Heart left ventricle (tissue), 16 donors: ENCODE measurements around the gene UBE2D1. TPM values are rescaled to one million over a fixed set of nuclear protein-coding genes. Genes with fewer than 3 reads are reported as not detected.
A peak's percentile ranks its signal among the peaks of the same experiment; 100 is the strongest.

Experiments
- ATAC-seq, 4 donors: fragments of 200-7000 bp; cut with Tn5 transposase; one replicate each; pipeline ENCODE4 v1.9.1; 2020 to 2022; ENCODE audit warnings: moderate library complexity in 4 of 4, mild to moderate bottlenecking in 3 of 4, moderate number of reproducible peaks in 1 of 4
- DNase-seq, 5 donors: peaks; one replicate each; pipeline ENCODE4 v3.0.0-alpha.2; 2020
- H3K27ac ChIP-seq, 12 donors: fragments of 200-600 bp; sonication (generic) in 4 of 12; one replicate each; pipeline versions ENCODE4 v1.5.0 to v1.8.0; 2016 to 2022; ENCODE audit warnings: mild to moderate bottlenecking in 2 of 12
- H3K27me3 ChIP-seq, 9 donors: fragments of 200-600 bp; sonication (generic) in 2 of 9; one replicate each; pipeline versions ENCODE4 v1.5.1 to v1.8.0; 2016 to 2022; ENCODE audit warnings: mild to moderate bottlenecking in 3 of 9
- H3K36me3 ChIP-seq, 9 donors: fragments of 200-600 bp; sonication (generic) in 2 of 9; one replicate each; pipeline versions ENCODE4 v1.5.0 to v1.8.0; 2018 to 2022; ENCODE audit warnings: mild to moderate bottlenecking in 2 of 9
- H3K4me1 ChIP-seq, 12 donors: fragments of 200-600 bp; sonication (generic) in 4 of 12; one replicate each; pipeline versions ENCODE4 v1.5.0 to v1.8.0; 2016 to 2022; ENCODE audit warnings: mild to moderate bottlenecking in 3 of 12
- H3K4me3 ChIP-seq, 12 donors: fragments of 200-600 bp; sonication (generic) in 4 of 12; one replicate each; pipeline versions ENCODE4 v1.5.0 to v1.8.0; 2017 to 2022; ENCODE audit warnings: mild to moderate bottlenecking in 9 of 12, moderate library complexity in 4 of 12
- H3K9me3 ChIP-seq, 12 donors: fragments of 200-600 bp; sonication (generic) in 4 of 12; one replicate each; pipeline versions ENCODE4 v1.5.0 to v1.8.0; 2016 to 2022; ENCODE audit warnings: mild to moderate bottlenecking in 1 of 12
- CTCF ChIP-seq, 12 donors: fragments of 200-600 bp; sonication (generic) in 4 of 12; IDR thresholded peaks; one replicate each; pipeline versions ENCODE4 v1.5.0 to v1.8.0; 2018 to 2022; ENCODE audit warnings: antibody characterized with exemption in 12 of 12, mild to moderate bottlenecking in 5 of 12
- POLR2A ChIP-seq, 2 donors: fragments of 450-650 bp; IDR thresholded peaks; one replicate each; pipeline ENCODE4 v1.6.1; 2017; ENCODE audit warnings: antibody characterized with exemption in 2 of 2, mild to moderate bottlenecking in 2 of 2, moderate library complexity in 2 of 2
- WGBS, 4 donors: extraction: QIAGEN DNeasy Blood & Tissue Kit in 2 of 4; methylation state at CpG; one replicate each; pipeline versions ENCODE4 v1.1.5 to v1.1.7; 2013 to 2018; 5-methylcytosine and 5-hydroxymethylcytosine counted together
- intact Hi-C, 10 donors: fragments of 100-400 bp; cut with DNase I; formaldehyde crosslinking; loops; one replicate each; pipeline versions ENCODE4 v1.11.1 to v1.14.2; 2022
- polyA plus RNA-seq, 2 donors: library from polyadenylated mRNA; stranded (reverse); fragments of 200-250 nt; gene quantifications; one replicate each; pipeline ENCODE4 v1.2.3, GENCODE V29; 2013
- total RNA-seq, 9 donors: library from RNA; depleted of rRNA in 2 of 9; stranded (reverse); fragments of >200 nt in 2 of 9; fragmentation: NEBNext Ultra II Directional in 3 of 9; extraction: Animal tissue kit (Norgen Biotek cat#: 25700) in 3 of 9; gene quantifications; one replicate each; pipeline versions ENCODE4 v1.1.0 to v1.2.4, GENCODE V29; 2016 to 2023
- donor health status: ischemic (EF 13 %, LVEDD 7.1; RV severe dilation, severe dysfunction).
- donor health status: healthy with polysubstance abuse.
- donor health status: DM: no; HTN: yes; CAD: no.
- donor health status: DM: no; HTN: no; CAD: no.
- donor health status: ischemic (EF 25% LVEDD 6.9; RV normal size, moderate dysfunction).
- donor health status: ischemic (EF 25% LVEDD 5.7; RV mildly dilated, moderate dysfunction).
- donor health status: healthy.
- donor health status: DM: yes; HTN: yes; CAD: no.
- donor health status: ischemic (EF 35%, LVEDD 5.7; RV mildly dilated, moderate dysfunction).
- donor health status: nonischemic (EF 11% LVEDD 7.7; RV severe dilation, severe dysfunction).
- donor health status: DM: yes; HTN: yes; CAD: no.
- donor health status: PGD.
- donor health status: ischemic (EF 29% LVEDD 5.4; RV normal size, mild dysfunction).
- donor health status: nonischemic (EF 23%, LVEDD 6.1; RV moderate dilation, normal function).

UBE2D1 gene
- total and polyA plus RNA-seq, 11 donors, result 16.9 to 84.2 (median 50.2) TPM

GRCh38 chr10:58331646-58332045 lies 3.2 kb upstream of the UBE2D1 start:
- DNase-seq, result no peak
- Histone ChIP-seq H3K27ac (no peak overlapping the region), H3K27me3 (no peaks in the 10 kb centered on the region), H3K4me1 (peaks cover 0 to 17% (median 6%) of the 10 kb centered on the region in 12 donors), H3K36me3 (no peaks in the 10 kb centered on the region), H3K9me3 (no peaks in the 10 kb centered on the region), H3K4me3 (no peak overlapping the region)
- intact Hi-C loops, result loop anchor here in 3 of 10 donors (5.0 to 10.0 kb wide), 3 partner anchors 53 to 64 kb away; partner anchors contain the start of genes TFAM (in 2 of the 3), CISD1 (in 1 of the 3) and IPMK (in 1 of the 3)
- no peak for ATAC-seq
- no peak for TF ChIP-seq CTCF (IDR thresholded peaks at IDR 0.05)
- TF ChIP-seq POLR2A (IDR thresholded peaks at IDR 0.05), result no peak
- 81 to 87% (median 84%) methylated on average over 2 of the region's 2 CpGs for WGBS, 4 donors

GRCh38 chr10:58335306-58336005 lies 650 bp downstream of the UBE2D1 start:
- Histone ChIP-seq H3K27ac (peak overlapping the region; percentile 83 to 97 (median 92)), H3K36me3 (no peaks in the 10 kb centered on the region), H3K4me3 (peak overlapping the region; percentile 76 to 97 (median 90)), H3K4me1 (peaks cover 0 to 49% (median 16%) of the 10 kb centered on the region in 12 donors), H3K27me3 (no peaks in the 10 kb centered on the region), H3K9me3 (no peaks in the 10 kb centered on the region)
- ATAC-seq (peak; percentile 77 to 90 (median 80)), DNase-seq (peak; percentile 54 to 74 (median 65))
- 2 to 4% (median 2%) methylated on average over 26 to 37 of the region's 37 CpGs for WGBS, 4 donors
- TF ChIP-seq CTCF (IDR thresholded peaks at IDR 0.05) (no peak), POLR2A (IDR thresholded peaks at IDR 0.05) (peak in 1 of 2 donors; percentile 19)
- intact Hi-C loops, result loop anchor here in 8 of 10 donors (1.0 to 10.0 kb wide), 6 partner anchors 37 to 68 kb away; partner anchors contain the start of genes TFAM (in 5 of the 8), CISD1 (in 2 of the 8) and IPMK (in 2 of the 8)

GRCh38 chr10:58336242-58336641 lies 1.4 kb downstream of the UBE2D1 start:
- ATAC-seq (no peak), DNase-seq (no peak)
- H3K4me3 ChIP-seq, result peak overlapping the region; percentile 76 to 97 (median 90)
- TF ChIP-seq POLR2A (IDR thresholded peaks at IDR 0.05), result no peak
- TF ChIP-seq CTCF (IDR thresholded peaks at IDR 0.05), result no peak
- peaks cover 0 to 57% (median 24%) of the 10 kb centered on the region in 12 donors for H3K4me1 ChIP-seq
- 58 to 76% (median 64%) methylated on average over 4 of the region's 4 CpGs for WGBS, 4 donors
- peak overlapping the region in 10 of 12 donors; percentile 87 to 97 (median 92) for H3K27ac ChIP-seq
- no peaks in the 10 kb centered on the region for H3K36me3 ChIP-seq
- H3K9me3 ChIP-seq, result no peaks in the 10 kb centered on the region
- no peaks in the 10 kb centered on the region for H3K27me3 ChIP-seq
- intact Hi-C loops, result loop anchor here in 6 of 10 donors (5.0 to 10.0 kb wide), 4 partner anchors 36 to 69 kb away; partner anchors contain the start of genes CISD1 (in 2 of the 6), IPMK (in 2 of the 6) and TFAM (in 1 of the 6)

GRCh38 chr10:58341422-58341821 lies 6.6 kb downstream of the UBE2D1 start:
- Histone ChIP-seq H3K4me3 (peak overlapping the region in 4 of 12 donors; percentile 5 to 11 (median 6)), H3K9me3 (no peaks in the 10 kb centered on the region), H3K27me3 (no peaks in the 10 kb centered on the region), H3K27ac (peak overlapping the region in 9 of 12 donors; percentile 14 to 42 (median 18)), H3K4me1 (peaks cover 3 to 60% (median 28%) of the 10 kb centered on the region in 12 donors), H3K36me3 (no peaks in the 10 kb centered on the region)
- 24 to 35% (median 32%) methylated on average over 4 of the region's 4 CpGs for WGBS, 4 donors
- intact Hi-C loops, result no loop called here
- no peak for DNase-seq
- no peak for ATAC-seq
- no peak for TF ChIP-seq CTCF (IDR thresholded peaks at IDR 0.05)
- TF ChIP-seq POLR2A (IDR thresholded peaks at IDR 0.05), result no peak
